ENCODE results near the gene PRKAG2. TPM values are rescaled to one million over a fixed set of nuclear protein-coding genes. Genes with fewer than 3 reads are reported as not detected.

Gene PRKAG2
- total RNA-seq, 1 experiment from 2014 or later = 28.2 TPM

GRCh38 chr7:151896086-151896485 is 19.2 kb upstream of the PRKAG2 start:
- Histone ChIP-seq H3K27ac (no peak overlapping the region), H3K4me3 (no peak overlapping the region), H3K9me3 (replicated peaks) (no peaks in the 10 kb centered on the region), H3K4me1 (replicated peaks) (peaks cover 5% of the 10 kb centered on the region), H3K27me3 (replicated peaks) (peaks cover 8% of the 10 kb centered on the region; the same call in 1 of the 2 replicates), H3K36me3 (no peaks in the 10 kb centered on the region)
- no peak for DNase-seq (ENCODE audit: low read depth in 1 of 2, low spot score in 2 of 2)

- no peaks in the 10 kb centered on the region for H3K9me3 ChIP-seq (replicated peaks)
- H3K27ac ChIP-seq = no peak overlapping the region
- peaks cover 5% of the 10 kb centered on the region for H3K4me1 ChIP-seq (replicated peaks)
- H3K27me3 ChIP-seq (replicated peaks) = peaks cover 12% of the 10 kb centered on the region; the same call in 1 of the 2 replicates
- no peak overlapping the region for H3K4me3 ChIP-seq
- DNase-seq (ENCODE audit: low read depth in 1 of 2, low spot score in 2 of 2) = no peak
- H3K36me3 ChIP-seq = no peaks in the 10 kb centered on the region
Observed at GRCh38 chr7:151895631-151896031, 18.7 kb upstream of the PRKAG2 start.

GRCh38 chr7:151895008-151895630 is 18.2 kb upstream of the PRKAG2 start:
- Histone ChIP-seq H3K27ac (no peak overlapping the region), H3K27me3 (replicated peaks) (peaks cover 14% of the 10 kb centered on the region; the same call in 1 of the 2 replicates), H3K4me3 (no peak overlapping the region), H3K9me3 (replicated peaks) (no peaks in the 10 kb centered on the region), H3K36me3 (no peaks in the 10 kb centered on the region), H3K4me1 (replicated peaks) (peaks cover 5% of the 10 kb centered on the region)
- DNase-seq (ENCODE audit: low read depth in 1 of 2, low spot score in 2 of 2) = peak in 1 of 2 experiments; percentile 36

- Histone ChIP-seq H3K4me3 (no peak overlapping the region), H3K9me3 (replicated peaks) (no peaks in the 10 kb centered on the region), H3K27me3 (replicated peaks) (peaks cover 9% of the 10 kb centered on the region; the same call in 1 of the 2 replicates), H3K27ac (no peak overlapping the region), H3K36me3 (no peaks in the 10 kb centered on the region), H3K4me1 (replicated peaks) (peaks cover 5% of the 10 kb centered on the region)
- peak in 1 of 2 experiments; percentile 41 for DNase-seq (ENCODE audit: low read depth in 1 of 2, low spot score in 2 of 2)
Observed at GRCh38 chr7:151894111-151895007, 17.4 kb upstream of the PRKAG2 start.

- DNase-seq (ENCODE audit: low read depth in 1 of 2, low spot score in 2 of 2) = no peak
- peaks cover 9% of the 10 kb centered on the region for H3K27me3 ChIP-seq (replicated peaks)
Observed at GRCh38 chr7:151893405-151893923, 16.5 kb upstream of the PRKAG2 start.

GRCh38 chr7:151891753-151892152 is 14.8 kb upstream of the PRKAG2 start:
- no peak for DNase-seq (ENCODE audit: low read depth in 1 of 2, low spot score in 2 of 2)
- H3K4me1 ChIP-seq (replicated peaks) = peaks cover 5% of the 10 kb centered on the region
- no peaks in the 10 kb centered on the region for H3K9me3 ChIP-seq (replicated peaks)
- H3K27me3 ChIP-seq (replicated peaks) = peaks cover 13% of the 10 kb centered on the region
- no peaks in the 10 kb centered on the region for H3K36me3 ChIP-seq
- no peak overlapping the region for H3K4me3 ChIP-seq
- no peak overlapping the region for H3K27ac ChIP-seq

More at GRCh38 chr7:151893405-151893923, 16.5 kb upstream of the PRKAG2 start:
- H3K4me1 ChIP-seq (replicated peaks) = peaks cover 5% of the 10 kb centered on the region
- H3K27ac ChIP-seq = no peak overlapping the region
- H3K4me3 ChIP-seq = no peak overlapping the region
- H3K36me3 ChIP-seq = no peaks in the 10 kb centered on the region
- H3K9me3 ChIP-seq (replicated peaks) = no peaks in the 10 kb centered on the region

GRCh38 chr7:151891182-151891581 is 14.3 kb upstream of the PRKAG2 start:
- DNase-seq (ENCODE audit: low read depth in 1 of 2, low spot score in 2 of 2) = no peak
- H3K4me1 ChIP-seq (replicated peaks) = peaks cover 5% of the 10 kb centered on the region
- H3K9me3 ChIP-seq (replicated peaks) = no peaks in the 10 kb centered on the region
- H3K4me3 ChIP-seq = no peak overlapping the region
- no peak overlapping the region for H3K27ac ChIP-seq
- peaks cover 13% of the 10 kb centered on the region for H3K27me3 ChIP-seq (replicated peaks)
- no peaks in the 10 kb centered on the region for H3K36me3 ChIP-seq

- Histone ChIP-seq H3K9me3 (replicated peaks) (no peaks in the 10 kb centered on the region), H3K4me3 (no peak overlapping the region), H3K4me1 (replicated peaks) (peaks cover 4% of the 10 kb centered on the region), H3K36me3 (no peaks in the 10 kb centered on the region), H3K27me3 (replicated peaks) (peaks cover 15% of the 10 kb centered on the region), H3K27ac (no peak overlapping the region)
- no peak for DNase-seq (ENCODE audit: low read depth in 1 of 2, low spot score in 2 of 2)
Observed at GRCh38 chr7:151890355-151891004, 13.6 kb upstream of the PRKAG2 start.

- Histone ChIP-seq H3K27ac (no peak overlapping the region), H3K9me3 (replicated peaks) (no peaks in the 10 kb centered on the region), H3K4me3 (no peak overlapping the region), H3K27me3 (replicated peaks) (peaks cover 15% of the 10 kb centered on the region), H3K36me3 (no peaks in the 10 kb centered on the region), H3K4me1 (replicated peaks) (no peaks in the 10 kb centered on the region)
- peak in 1 of 2 experiments; percentile 9 for DNase-seq (ENCODE audit: low read depth in 1 of 2, low spot score in 2 of 2)
Observed at GRCh38 chr7:151889406-151890354, 12.8 kb upstream of the PRKAG2 start.

GRCh38 chr7:151888079-151889067 is 11.5 kb upstream of the PRKAG2 start:
- H3K36me3 ChIP-seq = no peaks in the 10 kb centered on the region
- no peak overlapping the region for H3K27ac ChIP-seq
- H3K9me3 ChIP-seq (replicated peaks) = no peaks in the 10 kb centered on the region
- H3K27me3 ChIP-seq (replicated peaks) = peaks cover 23% of the 10 kb centered on the region
- H3K4me1 ChIP-seq (replicated peaks) = no peaks in the 10 kb centered on the region
- no peak for DNase-seq (ENCODE audit: low read depth in 1 of 2, low spot score in 2 of 2)
- H3K4me3 ChIP-seq = no peak overlapping the region

- H3K4me1 ChIP-seq (replicated peaks) = no peaks in the 10 kb centered on the region
- no peak for DNase-seq (ENCODE audit: low read depth in 1 of 2, low spot score in 2 of 2)
- no peaks in the 10 kb centered on the region for H3K9me3 ChIP-seq (replicated peaks)
- H3K27me3 ChIP-seq (replicated peaks) = peaks cover 35% of the 10 kb centered on the region
- no peak overlapping the region for H3K4me3 ChIP-seq
- no peak overlapping the region for H3K27ac ChIP-seq
- H3K36me3 ChIP-seq = no peaks in the 10 kb centered on the region
Observed at GRCh38 chr7:151886783-151887182, 9.9 kb upstream of the PRKAG2 start.

GRCh38 chr7:151885202-151885580 is 8.3 kb upstream of the PRKAG2 start:
- H3K27me3 ChIP-seq (replicated peaks) = peaks cover 25% of the 10 kb centered on the region
- H3K27ac ChIP-seq = no peak overlapping the region
- DNase-seq (ENCODE audit: low read depth in 1 of 2, low spot score in 2 of 2) = no peak
- H3K36me3 ChIP-seq = no peaks in the 10 kb centered on the region
- no peaks in the 10 kb centered on the region for H3K4me1 ChIP-seq (replicated peaks)
- H3K4me3 ChIP-seq = no peak overlapping the region
- no peaks in the 10 kb centered on the region for H3K9me3 ChIP-seq (replicated peaks)
